SK-N-MC (cell line): ENCODE measurements around the gene GARIN5A.

Source experiments
- EZH2 ChIP-seq: fragments of 200-600 bp; sonication (generic); IDR thresholded peaks from one replicate; pipeline ENCODE4 v1.6.1; 2017; ENCODE audit warnings: antibody characterized with exemption
- POLR2AphosphoS5 ChIP-seq: IDR thresholded peaks from 2 replicates; pipeline ENCODE4 v1.6.1; 2012; ENCODE audit warnings: mild to moderate bottlenecking, low read depth, low read length, borderline replicate concordance

DNA sequence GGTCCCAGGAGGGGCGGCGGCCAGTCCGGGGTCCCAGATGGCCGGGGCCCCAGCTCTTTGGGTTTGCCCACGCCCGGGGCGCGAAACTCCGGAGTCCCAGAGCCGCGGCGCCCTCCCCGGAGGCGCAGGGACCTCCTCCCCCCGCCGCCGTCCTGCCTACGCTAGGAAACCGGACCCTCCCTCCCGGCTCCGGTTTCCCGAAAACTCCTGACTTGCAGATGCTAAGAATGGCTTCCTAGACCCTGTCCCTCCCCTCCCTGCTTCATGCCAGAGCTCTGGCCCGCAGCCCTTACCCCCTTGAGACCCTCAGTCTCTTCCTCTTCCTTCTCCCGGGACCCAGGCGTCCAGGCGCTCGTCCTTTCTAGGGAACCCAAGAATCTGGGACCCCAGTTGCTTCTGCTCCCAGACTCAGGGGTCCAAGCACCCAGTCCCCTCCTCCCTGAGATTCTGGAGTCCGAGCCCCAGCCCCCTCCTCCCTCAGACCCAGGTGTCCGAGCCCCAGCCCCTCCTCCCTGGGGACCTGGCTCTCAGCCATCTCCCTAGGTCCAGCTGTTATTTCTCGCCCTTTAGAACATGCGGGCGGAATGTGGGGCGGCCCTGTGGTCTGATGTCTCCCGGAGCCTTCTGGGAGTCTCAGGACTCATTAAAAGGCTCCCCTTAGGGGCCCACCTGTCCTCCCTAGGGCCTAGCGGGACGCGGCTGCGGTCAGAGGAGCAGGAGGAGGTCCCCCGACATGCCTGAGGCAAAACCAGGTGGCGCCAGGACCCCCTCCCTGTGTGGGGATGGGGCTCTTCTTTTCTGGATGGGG is 44.2 kb downstream of the GARIN5A start, which contains the start of gene MYBPC2:
- no peak for TF ChIP-seq EZH2
- no peak for TF ChIP-seq POLR2AphosphoS5
